ENCODE measurements around the gene HS1BP3. TPM values are rescaled to one million over a fixed set of nuclear protein-coding genes. Genes with fewer than 3 reads are reported as not detected.

HS1BP3 gene
- total RNA-seq, 1 donor: 23.0 TPM

DNA sequence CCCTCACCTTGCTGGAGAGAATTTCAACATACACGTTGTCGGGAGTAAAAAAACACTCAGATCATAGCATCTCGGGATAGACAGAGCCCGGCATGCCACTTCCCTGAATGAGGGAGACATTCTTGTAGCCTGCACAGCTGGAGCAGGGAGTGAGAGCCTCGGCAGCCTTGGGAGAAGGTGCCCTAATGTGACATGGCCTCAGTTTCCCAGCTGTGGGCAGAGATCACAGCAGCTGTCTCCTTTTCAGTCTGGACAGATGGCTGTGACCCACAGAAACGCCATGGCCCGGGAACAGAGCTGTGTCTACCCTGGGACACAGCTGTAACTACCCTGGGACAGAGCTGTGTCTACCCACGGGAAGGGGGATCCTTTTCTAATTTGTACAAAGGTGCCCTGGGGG, 55.9 kb downstream of the HS1BP3 start:
- no peak for DNase-seq (ENCODE audit: low read depth)
- no peak overlapping the region for H3K4me3 ChIP-seq (ENCODE audit: low read depth, low read length)
- TF ChIP-seq, protein P1, sequence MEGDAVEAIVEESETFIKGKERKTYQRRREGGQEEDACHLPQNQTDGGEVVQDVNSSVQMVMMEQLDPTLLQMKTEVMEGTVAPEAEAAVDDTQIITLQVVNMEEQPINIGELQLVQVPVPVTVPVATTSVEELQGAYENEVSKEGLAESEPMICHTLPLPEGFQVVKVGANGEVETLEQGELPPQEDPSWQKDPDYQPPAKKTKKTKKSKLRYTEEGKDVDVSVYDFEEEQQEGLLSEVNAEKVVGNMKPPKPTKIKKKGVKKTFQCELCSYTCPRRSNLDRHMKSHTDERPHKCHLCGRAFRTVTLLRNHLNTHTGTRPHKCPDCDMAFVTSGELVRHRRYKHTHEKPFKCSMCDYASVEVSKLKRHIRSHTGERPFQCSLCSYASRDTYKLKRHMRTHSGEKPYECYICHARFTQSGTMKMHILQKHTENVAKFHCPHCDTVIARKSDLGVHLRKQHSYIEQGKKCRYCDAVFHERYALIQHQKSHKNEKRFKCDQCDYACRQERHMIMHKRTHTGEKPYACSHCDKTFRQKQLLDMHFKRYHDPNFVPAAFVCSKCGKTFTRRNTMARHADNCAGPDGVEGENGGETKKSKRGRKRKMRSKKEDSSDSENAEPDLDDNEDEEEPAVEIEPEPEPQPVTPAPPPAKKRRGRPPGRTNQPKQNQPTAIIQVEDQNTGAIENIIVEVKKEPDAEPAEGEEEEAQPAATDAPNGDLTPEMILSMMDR (IDR thresholded peaks at IDR 0.05; ENCODE audit: insufficient read depth, low read length): no peak

DNA sequence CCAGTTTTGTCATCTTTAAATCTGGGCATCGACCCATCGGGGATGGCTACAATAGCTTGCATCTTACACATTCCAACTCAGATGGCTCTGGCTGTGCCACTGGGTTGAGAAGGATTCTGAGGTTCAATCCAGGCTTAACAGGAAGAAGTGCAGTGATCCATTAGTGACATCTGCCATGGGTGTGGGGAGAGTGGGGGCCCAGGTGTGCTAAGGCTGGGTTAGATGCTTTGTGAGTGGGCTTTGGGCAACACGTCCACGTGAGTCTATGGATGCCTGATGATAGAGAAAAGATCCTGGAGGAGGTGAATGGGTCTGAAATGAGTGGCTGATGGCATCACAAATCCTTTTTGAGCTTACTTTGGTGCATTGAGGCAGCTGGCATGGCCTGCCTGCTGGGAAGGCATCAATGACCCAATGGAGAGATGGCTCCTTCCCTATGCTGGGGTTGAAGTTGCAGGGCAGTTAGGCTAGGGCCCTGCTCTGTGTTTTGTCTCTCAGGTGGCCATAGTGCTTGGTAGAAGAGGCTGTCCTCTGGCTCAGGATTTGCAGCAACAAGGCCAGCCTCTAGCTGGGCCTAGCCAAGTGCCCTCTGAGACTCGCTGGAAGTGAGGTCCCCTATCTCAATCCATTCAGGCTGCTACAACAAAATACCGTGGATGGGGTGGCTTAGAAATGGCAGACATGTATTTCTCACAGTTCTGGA, 56.7 kb downstream of the HS1BP3 start:
- TF ChIP-seq, protein P1 (IDR thresholded peaks at IDR 0.05; ENCODE audit: insufficient read depth, low read length): no peak
- DNase-seq (ENCODE audit: low read depth): no peak
- no peak overlapping the region for H3K4me3 ChIP-seq (ENCODE audit: low read depth, low read length)

DNA sequence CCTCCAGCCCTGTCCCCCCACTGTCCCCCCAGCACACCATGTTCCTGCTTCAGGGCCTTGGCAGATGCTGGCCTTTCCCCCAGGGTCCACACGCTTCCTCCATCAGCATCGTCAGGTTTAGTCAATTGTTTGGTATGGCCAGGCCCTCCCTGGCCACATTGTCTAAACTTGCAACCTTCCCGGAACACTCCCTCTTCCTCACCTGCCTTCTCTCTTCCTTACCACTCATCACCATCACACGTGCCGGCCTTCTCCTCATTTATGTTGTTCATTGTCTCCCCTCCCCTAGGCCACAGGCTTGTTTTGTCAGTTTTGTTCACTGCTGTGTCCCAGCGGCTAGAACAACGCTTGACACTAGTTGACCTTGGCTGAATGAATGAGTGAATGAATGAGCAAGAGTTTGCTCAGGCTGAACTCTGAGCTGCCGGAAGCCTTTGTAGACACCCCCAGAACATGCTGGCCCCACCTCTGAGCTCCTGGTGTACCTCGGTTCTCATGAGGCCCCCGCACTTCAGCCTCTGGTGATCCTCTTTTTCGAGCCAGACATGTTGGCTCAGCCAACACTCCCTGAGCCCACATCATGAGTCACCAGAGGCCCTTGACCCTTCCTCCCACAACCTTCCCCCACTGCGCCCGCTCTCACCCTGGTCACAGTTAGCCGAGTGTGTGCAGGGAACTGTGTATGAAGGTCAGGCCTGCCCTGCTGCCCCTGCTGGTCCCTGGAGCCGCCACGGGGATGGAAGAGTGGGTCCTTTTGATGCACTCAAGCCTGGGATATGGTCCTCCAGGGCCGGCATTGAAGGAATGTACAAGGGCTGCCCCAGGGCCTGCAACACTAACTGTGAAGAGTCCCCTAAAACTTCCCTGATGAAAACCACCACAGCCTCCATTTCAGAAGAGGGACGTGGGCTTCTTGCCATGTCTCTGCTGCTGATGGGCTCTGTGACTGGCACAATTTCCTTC, 57.5 kb downstream of the HS1BP3 start:
- TF ChIP-seq, protein P1 (IDR thresholded peaks at IDR 0.05; ENCODE audit: insufficient read depth, low read length): no peak
- DNase-seq (ENCODE audit: low read depth): peak; percentile 67
- no peak overlapping the region for H3K4me3 ChIP-seq (ENCODE audit: low read depth, low read length)

DNA sequence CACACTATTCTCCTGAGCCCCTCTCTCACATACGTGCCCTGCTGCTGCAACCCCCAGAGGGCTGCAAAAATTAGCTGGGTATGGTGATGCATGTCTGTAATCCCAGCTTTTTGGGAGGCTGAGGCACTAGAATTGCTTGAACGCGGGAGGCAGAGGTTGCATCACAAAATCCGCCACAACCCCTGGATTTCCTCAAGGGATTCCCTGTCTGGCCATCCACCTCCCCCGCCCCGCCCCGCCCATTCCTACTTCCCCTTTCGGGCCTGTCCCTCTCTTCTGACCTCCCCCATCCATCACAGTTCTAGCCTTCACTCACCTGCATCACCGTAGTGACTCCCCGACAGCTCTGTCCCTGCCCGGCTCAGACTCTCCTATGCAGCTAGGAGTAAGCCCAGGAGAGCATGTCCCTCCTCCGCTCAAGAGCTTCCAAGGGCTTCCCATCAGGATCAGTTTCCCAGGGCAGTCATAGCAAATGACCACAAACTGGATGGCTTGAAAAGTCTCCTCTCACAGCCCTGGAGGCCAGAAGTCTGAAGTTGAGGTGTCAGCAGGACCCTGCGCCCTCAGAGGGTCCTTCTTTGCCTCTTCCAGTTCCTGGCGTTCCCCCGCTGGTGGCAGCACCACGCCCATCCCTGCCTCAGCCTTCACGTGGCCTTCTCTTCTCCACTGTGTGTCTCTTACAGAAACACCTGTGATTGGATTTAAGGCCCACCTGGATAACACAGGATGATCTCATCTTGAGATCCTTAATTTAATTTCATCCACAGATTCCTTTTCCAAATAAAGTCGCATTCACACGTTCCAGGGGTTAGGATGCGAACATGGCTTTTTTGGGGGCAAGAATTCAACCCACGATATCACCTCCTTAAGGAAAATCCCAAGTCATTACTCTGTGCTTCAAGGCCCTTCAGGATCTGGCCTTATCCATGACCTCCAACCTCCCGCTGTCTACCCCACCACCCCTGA, 58.5 kb downstream of the HS1BP3 start:
- no peak for DNase-seq (ENCODE audit: low read depth)
- no peak overlapping the region for H3K4me3 ChIP-seq (ENCODE audit: low read depth, low read length)
- TF ChIP-seq, protein P1 (IDR thresholded peaks at IDR 0.05; ENCODE audit: insufficient read depth, low read length): no peak

DNA sequence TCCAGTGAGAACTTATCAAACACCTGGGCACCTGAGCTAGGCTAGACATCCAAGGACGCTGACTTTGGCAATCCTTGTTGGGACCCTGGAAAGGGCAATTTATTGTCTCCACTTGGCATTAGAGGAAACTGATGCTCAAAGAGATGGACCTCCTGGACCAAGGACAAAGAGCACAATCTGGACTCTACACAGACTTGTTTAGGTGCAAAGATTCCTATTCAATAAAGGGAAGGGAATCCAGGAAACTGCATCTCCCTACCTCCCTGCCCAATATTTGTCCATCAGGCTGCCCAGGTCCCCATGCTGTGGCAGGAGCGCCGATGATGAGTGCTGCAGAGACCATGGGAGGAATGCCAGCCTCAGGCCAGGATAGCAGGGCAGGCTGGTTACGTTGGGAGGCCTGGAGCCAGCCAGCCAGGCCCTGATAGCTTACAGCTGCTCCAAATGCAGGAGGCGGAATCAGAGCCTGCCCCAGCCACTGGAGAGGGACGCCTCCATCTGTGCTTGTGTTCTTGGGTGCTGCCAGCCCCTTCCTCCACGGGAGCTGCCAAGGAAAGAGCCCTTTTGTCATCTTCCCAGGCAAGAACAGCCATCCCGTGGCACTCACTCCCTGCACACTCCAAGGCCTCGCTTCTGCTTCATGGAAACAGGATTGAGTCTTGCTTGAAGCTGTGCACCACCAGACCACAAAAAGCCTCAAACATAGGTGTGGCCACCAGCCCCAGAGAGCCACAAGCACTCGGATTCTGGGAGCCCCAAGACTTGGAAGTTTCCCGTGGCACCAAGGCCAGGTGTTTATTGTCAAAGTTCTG, 60.0 kb downstream of the HS1BP3 start:
- TF ChIP-seq, protein P1 (IDR thresholded peaks at IDR 0.05; ENCODE audit: insufficient read depth, low read length): no peak
- DNase-seq (ENCODE audit: low read depth): no peak
- H3K4me3 ChIP-seq (ENCODE audit: low read depth, low read length): no peak overlapping the region

Data from fibroblast of the aortic adventitia (primary cell).